ENCODE results near the gene CALHM5.

Gene CALHM5

GRCh38 chr6:116500969-116501433 lies 10.4 kb upstream of the CALHM5 start (continued):
- TF ChIP-seq ZNF692 (tag by site-specific recombination; IDR thresholded peaks at IDR 0.05) (peak; percentile 80), ZNF398 (tag by site-specific recombination; IDR thresholded peaks at IDR 0.05) (no peak), ZIC2 (tag by site-specific recombination; IDR thresholded peaks at IDR 0.05) (peak; percentile 54), ZNF433 (tag by site-specific recombination; IDR thresholded peaks at IDR 0.05; ENCODE audit: low read depth) (no peak), ZNF701 (tag by site-specific recombination; IDR thresholded peaks at IDR 0.05) (no peak), ZBTB17 (tag by site-specific recombination; IDR thresholded peaks at IDR 0.05) (peak; percentile 44; the same call in 1 of the 2 replicates), ZFP69B (tag by site-specific recombination; IDR thresholded peaks at IDR 0.05) (peak; percentile 77), YY1 (tag by site-specific recombination; IDR thresholded peaks at IDR 0.05) (peak; percentile 60; the same call in 1 of the 2 replicates), ZBTB11 (tag by site-specific recombination; conservative IDR thresholded peaks at IDR 0.05; ENCODE audit: low read depth) (no peak), KLF10 (tag by site-specific recombination; IDR thresholded peaks at IDR 0.05) (0 out of 2 replicates have a peak, but pooled peaks have one; percentile 40), ZNF146 (tag by site-specific recombination; IDR thresholded peaks at IDR 0.05) (no peak), ZBTB48 (tag by site-specific recombination; IDR thresholded peaks at IDR 0.05) (peak; percentile 72), REST (tag by site-specific recombination; IDR thresholded peaks at IDR 0.05) (no peak), TSHZ1 (tag by site-specific recombination; IDR thresholded peaks at IDR 0.05; ENCODE audit: borderline replicate concordance) (no peak), ELK4 (IDR thresholded peaks at IDR 0.05; ENCODE audit: borderline replicate concordance, low read depth, low read length) (no peak), GFI1B (tag by site-specific recombination; IDR thresholded peaks at IDR 0.05) (0 out of 2 replicates have a peak, but pooled peaks have one; percentile 6), ZBTB20 (tag by site-specific recombination; IDR thresholded peaks at IDR 0.05) (no peak; the same call in 1 of the 2 replicates), ZNF529 (tag by site-specific recombination; IDR thresholded peaks at IDR 0.05; ENCODE audit: insufficient replicate concordance) (no peak), ZNF626 (tag by site-specific recombination; IDR thresholded peaks at IDR 0.05) (no peak), ZNF830 (tag by site-specific recombination; IDR thresholded peaks at IDR 0.05; ENCODE audit: low read depth) (no peak), ZNF792 (tag by site-specific recombination; IDR thresholded peaks at IDR 0.05) (no peak), ZNF473 (tag by site-specific recombination; IDR thresholded peaks at IDR 0.05) (no peak), KLF8 (tag by site-specific recombination; IDR thresholded peaks at IDR 0.05) (no peak), ZNF132 (tag by site-specific recombination; IDR thresholded peaks at IDR 0.05; ENCODE audit: borderline replicate concordance) (no peak), ZNF791 (tag by site-specific recombination; IDR thresholded peaks at IDR 0.05) (no peak), ZNF140 (tag by site-specific recombination; IDR thresholded peaks at IDR 0.05) (no peak)
